K562 (cell line): Measurements from ENCODE around the gene GLI3. TPM values are rescaled to one million over a fixed set of nuclear protein-coding genes. Genes with fewer than 3 reads are reported as not detected.

Experiments
- ATAC-seq: fragments of 200-7000 bp; cut with Tn5 transposase; 3 replicates; pipeline ENCODE4 v1.9.1; 2020; ENCODE audit warnings: moderate library complexity
- BruUV-seq: library from RNA; stranded (reverse); fragments of 400-500 nt; replicated peaks from 2 replicates; lab custom pipeline; 2021; lab: Mats Ljungman, UMichigan
- CTCF ChIA-PET: fragments of 300-600 bp; formaldehyde crosslinking; extraction: SDS; loops from one replicate; lab custom pipeline; 2021; ENCODE audit warnings: low intra/inter-chr PET ratio; lab: Yijun Ruan, JAX
- POLR2A ChIA-PET: fragments of 300-600, 350-650 bp; sonication (Branson Sonifier 250); formaldehyde crosslinking; extraction: SDS; loops from one replicate; lab custom pipeline; 2021; ENCODE audit warnings: antibody characterized with exemption, inconsistent platforms; lab: Yijun Ruan, JAX
- DNase-seq, 4 experiments: peaks; one replicate each; pipeline versions ENCODE4 v3.0.0 to v3.0.0-alpha.2; 2011 to 2018; ENCODE audit warnings: low spot score in 3 of 4, mixed read lengths in 3 of 4; ENCODE audit errors: extremely low read depth in 1 of 4
- FAIRE-seq: peaks from 2 replicates; lab custom pipeline; 2011; peaks lifted over from hg19 to GRCh38; lab: Jason Lieb, UNC
- H2AFZ ChIP-seq: 2 replicates; pipeline ENCODE4 v1.6.0; 2011; ENCODE audit warnings: low read depth, low read length, control low read depth, inconsistent platforms
- H3K27ac ChIP-seq: fragments of 200-600 bp; 3 replicates; pipeline ENCODE4 v1.8.0; 2011; ENCODE audit warnings: low read depth, mild to moderate bottlenecking, control low read depth, inconsistent platforms, low read length, moderate library complexity, mixed read lengths; ENCODE audit errors: extremely low read depth
- H3K27me3 ChIP-seq, 2 experiments: fragments of 300-600 bp in 1 of 2; 2 replicates in 1 of 2; 3 replicates in 1 of 2; pipeline versions ENCODE4 v1.6.0 to v1.8.0; 2011; ENCODE audit warnings: inconsistent platforms in 2 of 2, low read length in 2 of 2, mild to moderate bottlenecking in 1 of 2, mixed read lengths in 1 of 2, moderate library complexity in 1 of 2; ENCODE audit not compliant: control insufficient read depth in 2 of 2, insufficient read depth in 2 of 2
- H3K36me3 ChIP-seq: fragments of 300-600 bp; 3 replicates; pipeline ENCODE4 v1.8.0; 2011; ENCODE audit warnings: mild to moderate bottlenecking, low read length, inconsistent platforms; ENCODE audit not compliant: control insufficient read depth, insufficient read depth
- H3K4me1 ChIP-seq, 2 experiments: fragments of 200-600 bp in 1 of 2; replicated peaks in 1 of 2; 2 replicates in 1 of 2; 3 replicates in 1 of 2; pipeline versions ENCODE4 v1.5.1 to v1.8.0; 2011; ENCODE audit warnings: inconsistent platforms in 2 of 2, low read length in 2 of 2, mild to moderate bottlenecking in 1 of 2, mixed read lengths in 1 of 2, moderate library complexity in 1 of 2; ENCODE audit not compliant: control insufficient read depth in 2 of 2, insufficient read depth in 2 of 2
- H3K4me2 ChIP-seq: 2 replicates; pipeline ENCODE4 v1.6.1; 2011; ENCODE audit warnings: low read length, control low read depth, inconsistent platforms, mixed read lengths; ENCODE audit not compliant: insufficient read depth
- H3K4me3 ChIP-seq: fragments of 200-600 bp; sonication (generic), shearing (Covaris generic); 2 replicates; pipeline ENCODE4 v1.5.1; 2016; ENCODE audit warnings: control low read depth, inconsistent platforms
- H3K79me2 ChIP-seq: fragments of 200-600 bp; 3 replicates; pipeline ENCODE4 v1.8.0; 2011; ENCODE audit warnings: low read length, inconsistent platforms; ENCODE audit not compliant: control insufficient read depth, insufficient read depth
- H3K9ac ChIP-seq, 2 experiments: 2 replicates each; pipeline versions ENCODE4 v1.6.0 to v1.6.1; 2011; ENCODE audit warnings: low read depth in 2 of 2, low read length in 2 of 2, control low read depth in 1 of 2, inconsistent platforms in 1 of 2, mild to moderate bottlenecking in 1 of 2, mixed read lengths in 1 of 2; ENCODE audit not compliant: insufficient read depth in 1 of 2
- H3K9me1 ChIP-seq: one replicate; pipeline ENCODE4 v1.6.0; 2011; ENCODE audit warnings: inconsistent platforms, mild to moderate bottlenecking, low read length, moderate library complexity; ENCODE audit not compliant: control insufficient read depth, insufficient read depth
- H3K9me3 ChIP-seq: replicated peaks from 2 replicates; pipeline ENCODE4 v1.5.1; 2011; ENCODE audit warnings: low read depth, low read length, inconsistent platforms; ENCODE audit not compliant: control insufficient read depth, insufficient read depth
- H4K20me1 ChIP-seq: replicated peaks from 2 replicates; pipeline ENCODE4 v1.6.1; 2011; ENCODE audit warnings: low read length, inconsistent platforms, mixed read lengths; ENCODE audit not compliant: control insufficient read depth, insufficient read depth
- ATF3 ChIP-seq, 2 experiments: fragments of 450-650 bp in 1 of 2; sonication (generic) in 1 of 2; formaldehyde crosslinking in 1 of 2; IDR thresholded peaks in 1 of 2; conservative IDR thresholded peaks in 1 of 2; 2 replicates each; pipeline versions ENCODE4 v1.6.1 to v1.8.1; 2016 to 2023; ENCODE audit warnings: mild to moderate bottlenecking in 2 of 2, moderate library complexity in 2 of 2, inconsistent platforms in 1 of 2, missing genetic modification reagents in 1 of 2
- ELK3 ChIP-seq: fragments of 450-650 bp; formaldehyde crosslinking; IDR thresholded peaks from 2 replicates; pipeline ENCODE4 v1.4.0; 2020; ENCODE audit warnings: mild to moderate bottlenecking
- JUN ChIP-seq, 2 experiments: sonication (generic) in 1 of 2; formaldehyde crosslinking in 1 of 2; IDR thresholded peaks; 2 replicates each; pipeline versions ENCODE4 v1.6.1 to v1.8.0; 2012 to 2022; ENCODE audit warnings: borderline replicate concordance in 2 of 2, mild to moderate bottlenecking in 2 of 2, improper control_type of control experiment in 1 of 2, low read depth in 1 of 2, low read length in 1 of 2, missing genetic modification reagents in 1 of 2
- KDM5B ChIP-seq: fragments of 200-600 bp; sonication (generic); IDR thresholded peaks from 2 replicates; pipeline ENCODE4 v1.6.1; 2012; ENCODE audit warnings: low read depth, mild to moderate bottlenecking, moderate library complexity, low read length, control low read depth, inconsistent platforms; ENCODE audit not compliant: insufficient replicate concordance
- MAZ ChIP-seq, 2 experiments: fragments of 450-650 bp in 1 of 2; sonication (generic) in 1 of 2; formaldehyde crosslinking; IDR thresholded peaks in 1 of 2; conservative IDR thresholded peaks in 1 of 2; 2 replicates each; pipeline versions ENCODE4 v1.4.0 to v1.5.0; 2020; ENCODE audit warnings: mild to moderate bottlenecking in 1 of 2, missing genetic modification reagents in 1 of 2
- SIRT6 ChIP-seq: IDR thresholded peaks from one replicate; pipeline ENCODE4 v1.6.1; 2012; ENCODE audit warnings: low read depth, mild to moderate bottlenecking, control low read depth, inconsistent platforms, low read length, moderate library complexity
- SREBF1 ChIP-seq: fragments of 150-350 bp; IDR thresholded peaks from 2 replicates; pipeline ENCODE4 v1.6.1; 2014; ENCODE audit warnings: antibody characterized with exemption, low read depth, low read length, borderline replicate concordance
- ZBED1 ChIP-seq: IDR thresholded peaks from 2 replicates; pipeline ENCODE4 v1.6.1; 2014
- ZFP91 ChIP-seq: sonication (generic); formaldehyde crosslinking; IDR thresholded peaks from 2 replicates; pipeline ENCODE4 v1.8.0; 2022; ENCODE audit warnings: mild to moderate bottlenecking, missing genetic modification reagents
- WGBS: fragments of 100-300 bp; shearing (Covaris generic); methylation state at CpG from one replicate; pipeline ENCODE4 v1.1.6; 2016; ENCODE audit warnings: low coverage, mixed read lengths; ENCODE audit not compliant: insufficient coverage; ENCODE audit errors: missing lambda C conversion rate; 5-methylcytosine and 5-hydroxymethylcytosine counted together
- in situ Hi-C: fragments of 300-500 bp; cut with MboI; formaldehyde crosslinking; loops from 4 replicates; pipeline ENCODE4 v1.15.0; 2018; ENCODE audit warnings: inconsistent platforms, mixed read lengths
- intact Hi-C: fragments of 100-400 bp; cut with micrococcal nuclease; formaldehyde crosslinking; loops from 2 replicates; pipeline ENCODE4 v1.14.2; 2022
- polyA plus RNA-seq, 8 experiments: library from polyadenylated mRNA; depleted of rRNA in 4 of 8; stranded (reverse) in 5 of 8; unstranded in 3 of 8; fragments of >200 nt; fragmentation: Nextera tagmentation in 2 of 8; fragmentation: Illumina TruSeq in 1 of 8; extraction: Ambion mirVana in 2 of 8; extraction: Trizol in 1 of 8; gene quantifications; 2 replicates each; pipeline versions ENCODE4 v1.2.1 to v1.2.3, GENCODE V29; 2011 to 2014; ENCODE audit warnings: inconsistent platforms in 1 of 8, missing spikeins in 1 of 8
- total RNA-seq, 7 experiments: library from RNA; depleted of rRNA in 6 of 7; stranded (reverse); fragments of >200 nt in 6 of 7; fragmentation: Illumina TruSeq in 2 of 7; extraction: Trizol in 2 of 7; gene quantifications; 2 replicates each; pipeline versions ENCODE4 v1.2.1 to v1.2.3, GENCODE V29; 2011 to 2021; ENCODE audit warnings: low replicate concordance in 1 of 7
- TF ChIP-seq, protein P1 (sequence below): sonication (generic); formaldehyde crosslinking; IDR thresholded peaks from 2 replicates; pipeline ENCODE4 v1.8.1; 2023; ENCODE audit warnings: mild to moderate bottlenecking, missing genetic modification reagents, moderate library complexity

The GLI3 gene
- total and polyA plus RNA-seq, 9 of the 15 experiments (the other 6 are each of a cell fraction or from before 2014, with no cell fraction given) = 0.01 to 0.18 (median 0.07) TPM; not detected in 6

DNA sequence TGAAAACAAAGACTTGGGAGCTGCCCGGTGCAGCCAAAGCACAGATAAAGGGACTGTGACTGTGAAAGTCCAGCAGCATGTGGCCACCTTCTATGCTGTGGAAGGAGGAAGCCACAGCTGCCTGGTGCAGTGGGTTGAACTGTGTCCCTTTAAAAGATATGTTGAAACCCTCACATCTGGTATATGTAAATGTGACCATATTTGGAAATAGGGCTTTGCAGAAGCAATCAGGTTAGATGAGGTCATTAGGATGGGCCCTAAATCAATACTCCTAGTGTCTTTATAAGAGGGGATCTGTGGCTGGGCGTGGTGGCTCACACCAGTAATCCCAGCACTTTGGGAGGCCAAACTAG lies 136.9 kb downstream of the GLI3 start:
- ChIA-PET CTCF (no interaction called here), POLR2A (no interaction called here)
- H3K36me3 ChIP-seq = no peaks in the 10 kb centered on the region
- no peak overlapping the region for H3K27ac ChIP-seq
- intact Hi-C loops (no loop called here), in situ Hi-C loops (no loop called here)
- no peak for DNase-seq
- no peak overlapping the region for H2AFZ ChIP-seq
- no peaks in the 10 kb centered on the region for H3K9me3 ChIP-seq
- no TSS peak for BruUV-seq
- H3K9ac ChIP-seq = no peak overlapping the region
- H3K4me2 ChIP-seq = no peak overlapping the region
- H3K4me1 ChIP-seq = no peaks in the 10 kb centered on the region
- WGBS = 0% methylated on average over 1 of the region's 2 CpGs
- no peak for TF ChIP-seq SIRT6
- TF ChIP-seq, protein P1, sequence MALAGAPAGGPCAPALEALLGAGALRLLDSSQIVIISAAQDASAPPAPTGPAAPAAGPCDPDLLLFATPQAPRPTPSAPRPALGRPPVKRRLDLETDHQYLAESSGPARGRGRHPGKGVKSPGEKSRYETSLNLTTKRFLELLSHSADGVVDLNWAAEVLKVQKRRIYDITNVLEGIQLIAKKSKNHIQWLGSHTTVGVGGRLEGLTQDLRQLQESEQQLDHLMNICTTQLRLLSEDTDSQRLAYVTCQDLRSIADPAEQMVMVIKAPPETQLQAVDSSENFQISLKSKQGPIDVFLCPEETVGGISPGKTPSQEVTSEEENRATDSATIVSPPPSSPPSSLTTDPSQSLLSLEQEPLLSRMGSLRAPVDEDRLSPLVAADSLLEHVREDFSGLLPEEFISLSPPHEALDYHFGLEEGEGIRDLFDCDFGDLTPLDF (CRISPR knock-in tag) = no peak
- no peak for TF ChIP-seq MAZ (CRISPR knock-in tag; conservative IDR thresholded peaks at IDR 0.05 in 1 of 2, IDR thresholded peaks at IDR 0.05 in 1 of 2)
- TF ChIP-seq KDM5B = no peak
- TF ChIP-seq ATF3 (IDR thresholded peaks at IDR 0.05) = no peak
- no peak for TF ChIP-seq ATF3 (CRISPR knock-in tag; conservative IDR thresholded peaks at IDR 0.05)
- TF ChIP-seq ZFP91 (CRISPR knock-in tag) = no peak
- no peak for TF ChIP-seq SREBF1
- TF ChIP-seq ELK3 (CRISPR knock-in tag) = no peak
- no peak for TF ChIP-seq JUN (IDR thresholded peaks at IDR 0.05; ENCODE audit: borderline replicate concordance, low read depth, low read length)
- no peak for TF ChIP-seq JUN (CRISPR knock-in tag; IDR thresholded peaks at IDR 0.05; ENCODE audit: borderline replicate concordance)
- no peak for TF ChIP-seq ZBED1
- H3K27me3 ChIP-seq = peaks cover 0 to 5% of the 10 kb centered on the region in 2 experiments; a peak in 1 of 5 replicates
- FAIRE-seq = no peak
- no peak overlapping the region for H3K4me3 ChIP-seq
- H3K79me2 ChIP-seq = no peaks in the 10 kb centered on the region
- 0 out of 2 replicates have a peak, but pooled peaks cover 3% of the 10 kb centered on the region for H4K20me1 ChIP-seq
- no peaks in the 10 kb centered on the region for H3K9me1 ChIP-seq
- no peak for ATAC-seq
